HepG2 (cell line): ENCODE data around the gene KLHL3. TPM values are rescaled to one million over a fixed set of nuclear protein-coding genes. Genes with fewer than 3 reads are reported as not detected.

ENCODE experiments used
- ATAD3A ChIP-seq: sonication (generic); formaldehyde crosslinking; IDR thresholded peaks from 2 replicates; pipeline ENCODE4 v1.4.0; 2020; ENCODE audit warnings: missing genetic modification reagents
- ATF1 ChIP-seq: IDR thresholded peaks from 2 replicates; pipeline ENCODE4 v1.6.1; 2016; ENCODE audit warnings: mild to moderate bottlenecking, control low read depth
- ELF4 ChIP-seq: sonication (generic); formaldehyde crosslinking; IDR thresholded peaks from 2 replicates; pipeline ENCODE4 v1.5.0; 2020; ENCODE audit warnings: missing genetic modification reagents, mild to moderate bottlenecking, moderate library complexity, borderline replicate concordance
- NCOA1 ChIP-seq: sonication (generic); formaldehyde crosslinking; IDR thresholded peaks from 2 replicates; pipeline ENCODE4 v1.9.0; 2021; ENCODE audit warnings: missing genetic modification reagents
- NFIC ChIP-seq: IDR thresholded peaks from 2 replicates; pipeline ENCODE4 v1.6.1; 2012; ENCODE audit warnings: mild to moderate bottlenecking, low read length, inconsistent platforms
- RBM39 ChIP-seq: fragments of 200-400 bp; formaldehyde crosslinking; IDR thresholded peaks from one replicate; pipeline ENCODE4 v1.6.1; 2018; ENCODE audit warnings: antibody characterized with exemption, mild to moderate bottlenecking, low read depth, low read length; ENCODE audit not compliant: poor library complexity, severe bottlenecking
- SNAPC4 ChIP-seq: sonication (generic); formaldehyde crosslinking; IDR thresholded peaks from 2 replicates; pipeline ENCODE4 v1.4.0; 2020; ENCODE audit warnings: mild to moderate bottlenecking, missing genetic modification reagents
- ZNF101 ChIP-seq: sonication (generic); formaldehyde crosslinking; IDR thresholded peaks from 2 replicates; pipeline ENCODE4 v1.4.0; 2020; ENCODE audit warnings: mild to moderate bottlenecking, low read depth, missing genetic modification reagents, borderline replicate concordance
- ZNF33B ChIP-seq: sonication (generic); formaldehyde crosslinking; IDR thresholded peaks from 2 replicates; pipeline ENCODE4 v1.5.1; 2020; ENCODE audit warnings: mild to moderate bottlenecking, missing genetic modification reagents
- ZNF430 ChIP-seq: sonication (generic); formaldehyde crosslinking; IDR thresholded peaks from 2 replicates; pipeline ENCODE4 v1.9.0; 2021; ENCODE audit warnings: mild to moderate bottlenecking, missing genetic modification reagents
- ZNF639 ChIP-seq: conservative IDR thresholded peaks from 2 replicates; pipeline ENCODE4 v1.6.1; 2018; ENCODE audit warnings: missing genetic modification reagents
- polyA plus RNA-seq, 8 experiments: library from polyadenylated mRNA; depleted of rRNA in 3 of 8; stranded (reverse) in 7 of 8; unstranded in 1 of 8; fragments of >200 nt; fragmentation: Illumina TruSeq in 4 of 8; extraction: Trizol in 4 of 8; gene quantifications; 2 replicates each; pipeline versions ENCODE4 v1.2.1 to v1.2.3, GENCODE V29; 2011 to 2016; ENCODE audit warnings: low read depth in 4 of 8, missing spikeins in 1 of 8, mixed read lengths in 1 of 8; ENCODE audit not compliant: insufficient read depth in 1 of 8
- total RNA-seq, 5 experiments: library from RNA; depleted of rRNA; stranded (reverse); fragments of >200 nt; fragmentation: Illumina TruSeq; extraction: Trizol; gene quantifications; 2 replicates each; pipeline ENCODE4 v1.2.3, GENCODE V29; 2016; ENCODE audit warnings: low read depth in 1 of 5
- TF ChIP-seq, protein P1 (sequence below): sonication (generic); formaldehyde crosslinking; conservative IDR thresholded peaks from 2 replicates; pipeline ENCODE4 v1.8.0; 2022; ENCODE audit warnings: missing genetic modification reagents
- TF ChIP-seq, protein P2 (sequence below): sonication (generic); formaldehyde crosslinking; IDR thresholded peaks from 2 replicates; pipeline ENCODE4 v1.5.1; 2020; ENCODE audit warnings: mild to moderate bottlenecking, missing genetic modification reagents, moderate library complexity
- TF ChIP-seq, protein P3 (sequence below): sonication (generic); formaldehyde crosslinking; IDR thresholded peaks from 2 replicates; pipeline ENCODE4 v1.5.1; 2020; ENCODE audit warnings: missing genetic modification reagents, mild to moderate bottlenecking, borderline replicate concordance

The KLHL3 gene
- total and polyA plus RNA-seq, 2 of the 13 experiments (the other 11 are each of a cell fraction or from before 2014, with no cell fraction given) = 0.02 to 0.08 TPM

DNA sequence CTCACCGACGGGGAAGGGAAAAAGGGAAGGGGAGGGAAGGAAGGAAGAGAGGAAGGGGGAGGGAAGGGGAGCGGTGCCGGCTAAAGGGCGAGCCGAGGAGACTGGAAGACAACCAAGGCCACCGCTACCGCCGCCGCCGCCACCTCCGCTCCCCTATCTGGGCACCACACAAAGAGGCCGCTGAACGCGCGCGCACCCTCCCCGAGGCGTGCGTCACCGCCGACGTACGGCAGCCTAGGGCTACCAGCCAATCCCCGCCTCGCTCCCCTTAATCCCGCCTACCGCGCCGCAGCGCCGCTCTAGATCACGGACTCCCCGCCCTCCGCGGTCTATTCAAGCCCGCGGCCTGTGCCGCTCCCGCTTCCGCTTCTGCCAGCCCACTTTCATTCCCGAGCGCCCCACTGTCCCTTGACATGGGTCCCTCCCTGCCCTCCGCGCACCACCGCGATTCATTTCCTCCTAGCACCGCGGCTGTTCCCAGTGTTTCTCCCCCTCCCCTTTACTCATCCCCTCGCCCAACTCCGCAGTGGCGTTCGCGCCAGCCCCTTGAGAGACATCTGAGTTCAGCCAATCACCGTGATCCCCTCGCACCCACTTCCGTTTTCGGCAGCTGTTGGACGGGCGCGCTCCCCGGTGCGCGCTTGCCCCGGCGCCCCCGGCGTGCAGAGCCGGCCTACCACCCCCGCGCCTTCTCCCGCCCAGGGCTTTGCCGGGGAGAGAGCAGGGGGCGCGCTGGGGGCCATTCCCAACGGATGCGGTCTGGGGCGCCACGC, 18.5 kb upstream of the KLHL3 start, which contains the start of gene HNRNPA0 (continued):
- TF ChIP-seq, protein P1, sequence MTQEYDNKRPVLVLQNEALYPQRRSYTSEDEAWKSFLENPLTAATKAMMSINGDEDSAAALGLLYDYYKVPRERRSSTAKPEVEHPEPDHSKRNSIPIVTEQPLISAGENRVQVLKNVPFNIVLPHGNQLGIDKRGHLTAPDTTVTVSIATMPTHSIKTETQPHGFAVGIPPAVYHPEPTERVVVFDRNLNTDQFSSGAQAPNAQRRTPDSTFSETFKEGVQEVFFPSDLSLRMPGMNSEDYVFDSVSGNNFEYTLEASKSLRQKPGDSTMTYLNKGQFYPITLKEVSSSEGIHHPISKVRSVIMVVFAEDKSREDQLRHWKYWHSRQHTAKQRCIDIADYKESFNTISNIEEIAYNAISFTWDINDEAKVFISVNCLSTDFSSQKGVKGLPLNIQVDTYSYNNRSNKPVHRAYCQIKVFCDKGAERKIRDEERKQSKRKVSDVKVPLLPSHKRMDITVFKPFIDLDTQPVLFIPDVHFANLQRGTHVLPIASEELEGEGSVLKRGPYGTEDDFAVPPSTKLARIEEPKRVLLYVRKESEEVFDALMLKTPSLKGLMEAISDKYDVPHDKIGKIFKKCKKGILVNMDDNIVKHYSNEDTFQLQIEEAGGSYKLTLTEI (CRISPR knock-in tag) = no peak; the same call in 1 of the 2 replicates
- TF ChIP-seq NFIC (no peak), ATF1 (CRISPR knock-in tag) (peak; percentile 89), ZNF101 (CRISPR knock-in tag) (peak; percentile 90; the same call in 1 of the 2 replicates), SNAPC4 (CRISPR knock-in tag) (no peak), ZNF639 (CRISPR knock-in tag) (peak; percentile 40; the same call in 1 of the 2 replicates), ZNF430 (peak; percentile 32), NCOA1 (CRISPR knock-in tag) (peak; percentile 79; the same call in 1 of the 2 replicates), ELF4 (CRISPR knock-in tag) (no peak), RBM39 (peak; percentile 93), ZNF33B (peak; percentile 90), ATAD3A (CRISPR knock-in tag) (no peak)
- TF ChIP-seq, protein P2, sequence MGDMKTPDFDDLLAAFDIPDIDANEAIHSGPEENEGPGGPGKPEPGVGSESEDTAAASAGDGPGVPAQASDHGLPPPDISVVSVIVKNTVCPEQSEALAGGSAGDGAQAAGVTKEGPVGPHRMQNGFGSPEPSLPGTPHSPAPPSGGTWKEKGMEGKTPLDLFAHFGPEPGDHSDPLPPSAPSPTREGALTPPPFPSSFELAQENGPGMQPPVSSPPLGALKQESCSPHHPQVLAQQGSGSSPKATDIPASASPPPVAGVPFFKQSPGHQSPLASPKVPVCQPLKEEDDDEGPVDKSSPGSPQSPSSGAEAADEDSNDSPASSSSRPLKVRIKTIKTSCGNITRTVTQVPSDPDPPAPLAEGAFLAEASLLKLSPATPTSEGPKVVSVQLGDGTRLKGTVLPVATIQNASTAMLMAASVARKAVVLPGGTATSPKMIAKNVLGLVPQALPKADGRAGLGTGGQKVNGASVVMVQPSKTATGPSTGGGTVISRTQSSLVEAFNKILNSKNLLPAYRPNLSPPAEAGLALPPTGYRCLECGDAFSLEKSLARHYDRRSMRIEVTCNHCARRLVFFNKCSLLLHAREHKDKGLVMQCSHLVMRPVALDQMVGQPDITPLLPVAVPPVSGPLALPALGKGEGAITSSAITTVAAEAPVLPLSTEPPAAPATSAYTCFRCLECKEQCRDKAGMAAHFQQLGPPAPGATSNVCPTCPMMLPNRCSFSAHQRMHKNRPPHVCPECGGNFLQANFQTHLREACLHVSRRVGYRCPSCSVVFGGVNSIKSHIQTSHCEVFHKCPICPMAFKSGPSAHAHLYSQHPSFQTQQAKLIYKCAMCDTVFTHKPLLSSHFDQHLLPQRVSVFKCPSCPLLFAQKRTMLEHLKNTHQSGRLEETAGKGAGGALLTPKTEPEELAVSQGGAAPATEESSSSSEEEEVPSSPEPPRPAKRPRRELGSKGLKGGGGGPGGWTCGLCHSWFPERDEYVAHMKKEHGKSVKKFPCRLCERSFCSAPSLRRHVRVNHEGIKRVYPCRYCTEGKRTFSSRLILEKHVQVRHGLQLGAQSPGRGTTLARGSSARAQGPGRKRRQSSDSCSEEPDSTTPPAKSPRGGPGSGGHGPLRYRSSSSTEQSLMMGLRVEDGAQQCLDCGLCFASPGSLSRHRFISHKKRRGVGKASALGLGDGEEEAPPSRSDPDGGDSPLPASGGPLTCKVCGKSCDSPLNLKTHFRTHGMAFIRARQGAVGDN (CRISPR knock-in tag) = peak; percentile 92
- TF ChIP-seq, protein P3, sequence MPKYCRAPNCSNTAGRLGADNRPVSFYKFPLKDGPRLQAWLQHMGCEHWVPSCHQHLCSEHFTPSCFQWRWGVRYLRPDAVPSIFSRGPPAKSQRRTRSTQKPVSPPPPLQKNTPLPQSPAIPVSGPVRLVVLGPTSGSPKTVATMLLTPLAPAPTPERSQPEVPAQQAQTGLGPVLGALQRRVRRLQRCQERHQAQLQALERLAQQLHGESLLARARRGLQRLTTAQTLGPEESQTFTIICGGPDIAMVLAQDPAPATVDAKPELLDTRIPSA (CRISPR knock-in tag) = 0 out of 2 replicates have a peak, but pooled peaks have one; percentile 91
